HuH-7.5 (cell line): Measurements from ENCODE around the gene NT5C1B.
"Not testable (repeated sequence)": the region's sequence is repeated elsewhere in the genome, so short reads cannot be mapped to it uniquely, and the experiment has no call there.

Source experiments
- DNase-seq: peaks from one replicate; pipeline ENCODE4 v3.0.0; 2011; ENCODE audit warnings: low spot score

NT5C1B gene

GRCh38 chr2:18589354-18589753 lies at the start of gene NT5C1B:
NT5C1B (minus strand) TSS chr2:18589569; CDS start chr2:18589468, 101 bp downstream.
- DNase-seq, result no peak

GRCh38 chr2:18637196-18637595 lies 47.8 kb upstream of the NT5C1B start:
- DNase-seq, result no peak

- DNase-seq, result not testable (repeated sequence)
Observed at GRCh38 chr2:18632699-18633098, 43.3 kb upstream of the NT5C1B start.

GRCh38 chr2:18630941-18631340 lies 41.6 kb upstream of the NT5C1B start:
- no peak for DNase-seq

GRCh38 chr2:18630541-18630940 lies 41.2 kb upstream of the NT5C1B start:
- no peak for DNase-seq

- DNase-seq, result no peak
Observed at GRCh38 chr2:18630101-18630500, 40.7 kb upstream of the NT5C1B start.

- no peak for DNase-seq
Observed at GRCh38 chr2:18626958-18627650, 37.7 kb upstream of the NT5C1B start.

- DNase-seq, result no peak
Observed at GRCh38 chr2:18626256-18626668, 36.9 kb upstream of the NT5C1B start.

GRCh38 chr2:18625563-18625962 lies 36.2 kb upstream of the NT5C1B start:
- DNase-seq, result no peak

GRCh38 chr2:18623782-18624181 lies 34.4 kb upstream of the NT5C1B start:
- no peak for DNase-seq

- no peak for DNase-seq
Observed at GRCh38 chr2:18620867-18621632, 31.7 kb upstream of the NT5C1B start.

- no peak for DNase-seq
Observed at GRCh38 chr2:18619091-18619490, 29.7 kb upstream of the NT5C1B start.

- no peak for DNase-seq
Observed at GRCh38 chr2:18614041-18614440, 24.7 kb upstream of the NT5C1B start.

GRCh38 chr2:18612133-18612532 lies 22.8 kb upstream of the NT5C1B start:
- no peak for DNase-seq

GRCh38 chr2:18611604-18612003 lies 22.2 kb upstream of the NT5C1B start:
- no peak for DNase-seq

GRCh38 chr2:18611184-18611583 lies 21.8 kb upstream of the NT5C1B start:
- no peak for DNase-seq

- no peak for DNase-seq
Observed at GRCh38 chr2:18610651-18611050, 21.3 kb upstream of the NT5C1B start.

- DNase-seq, result no peak
Observed at GRCh38 chr2:18610090-18610489, 20.7 kb upstream of the NT5C1B start.

GRCh38 chr2:18605115-18605514 lies 15.7 kb upstream of the NT5C1B start:
- DNase-seq, result no peak

GRCh38 chr2:18604531-18604885 lies 15.1 kb upstream of the NT5C1B start:
- no peak for DNase-seq

GRCh38 chr2:18603854-18604530 lies 14.6 kb upstream of the NT5C1B start:
- no peak for DNase-seq

GRCh38 chr2:18602298-18602697 lies 12.9 kb upstream of the NT5C1B start:
- DNase-seq, result no peak

- no peak for DNase-seq
Observed at GRCh38 chr2:18600255-18600613, 10.9 kb upstream of the NT5C1B start.
